Renal cortical epithelial cell (primary cell): ENCODE measurements around the gene PSTPIP2. TPM values are rescaled to one million over a fixed set of nuclear protein-coding genes. Genes with fewer than 3 reads are reported as not detected.
"Not testable (repeated sequence)": the region's sequence is repeated elsewhere in the genome, so short reads cannot be mapped to it uniquely, and the experiment has no call there.

Experiments used
- DNase-seq: peaks from one replicate; pipeline ENCODE4 v3.0.0-alpha.2; 2011; ENCODE audit warnings: low read depth
- total RNA-seq: library from RNA; depleted of rRNA; stranded (reverse); fragments of >200 nt; gene quantifications from 2 replicates; pipeline ENCODE4 v1.2.3, GENCODE V29; 2014

Gene PSTPIP2
- total RNA-seq, 1 donor from 2014 or later = 28.9 TPM

GRCh38 chr18:46037512-46038305 lies 34.4 kb downstream of the PSTPIP2 start:
- no peak for DNase-seq

GRCh38 chr18:46035696-46036680 lies 36.1 kb downstream of the PSTPIP2 start:
- peak; percentile 60 for DNase-seq

GRCh38 chr18:46034230-46034629 lies 37.8 kb downstream of the PSTPIP2 start:
- DNase-seq = no peak

- no peak for DNase-seq
Observed at GRCh38 chr18:46031741-46032140, 40.3 kb downstream of the PSTPIP2 start.

GRCh38 chr18:46028536-46028891 lies 43.5 kb downstream of the PSTPIP2 start:
- DNase-seq = no peak

GRCh38 chr18:46019936-46020335 lies 52.1 kb downstream of the PSTPIP2 start:
- DNase-seq = no peak

GRCh38 chr18:46013484-46014189 lies 58.4 kb downstream of the PSTPIP2 start:
- DNase-seq = no peak

- no peak for DNase-seq
Observed at GRCh38 chr18:46010676-46011075, 61.4 kb downstream of the PSTPIP2 start.

- DNase-seq = no peak
Observed at GRCh38 chr18:46010050-46010449, 62.0 kb downstream of the PSTPIP2 start.

- no peak for DNase-seq
Observed at GRCh38 chr18:46009125-46009840, 62.8 kb downstream of the PSTPIP2 start.

GRCh38 chr18:46008531-46008930 lies 63.5 kb downstream of the PSTPIP2 start:
- DNase-seq = no peak

- DNase-seq = no peak
Observed at GRCh38 chr18:46007165-46007564, 64.9 kb downstream of the PSTPIP2 start.

- DNase-seq = no peak
Observed at GRCh38 chr18:46002934-46003333, 69.1 kb downstream of the PSTPIP2 start.

- no peak for DNase-seq
Observed at GRCh38 chr18:46001892-46002291, 70.2 kb downstream of the PSTPIP2 start.

- DNase-seq = no peak
Observed at GRCh38 chr18:46001074-46001473, 71.0 kb downstream of the PSTPIP2 start.

GRCh38 chr18:45999536-45999935 lies 72.5 kb downstream of the PSTPIP2 start:
- DNase-seq = no peak

GRCh38 chr18:45998244-45998643 lies 73.8 kb downstream of the PSTPIP2 start:
- DNase-seq = no peak

GRCh38 chr18:45997700-45998151 lies 74.3 kb downstream of the PSTPIP2 start:
- no peak for DNase-seq

- DNase-seq = no peak
Observed at GRCh38 chr18:45995461-45995860, 76.6 kb downstream of the PSTPIP2 start.

- DNase-seq = peak; percentile 59
Observed at GRCh38 chr18:45993438-45993837, 78.6 kb downstream of the PSTPIP2 start.

GRCh38 chr18:45992527-45992926 lies 79.5 kb downstream of the PSTPIP2 start:
- not testable (repeated sequence) for DNase-seq
